ENCODE measurements around the gene NHSL1.
A peak's percentile ranks its signal among the peaks of the same experiment; 100 is the strongest.

The NHSL1 gene

DNA sequence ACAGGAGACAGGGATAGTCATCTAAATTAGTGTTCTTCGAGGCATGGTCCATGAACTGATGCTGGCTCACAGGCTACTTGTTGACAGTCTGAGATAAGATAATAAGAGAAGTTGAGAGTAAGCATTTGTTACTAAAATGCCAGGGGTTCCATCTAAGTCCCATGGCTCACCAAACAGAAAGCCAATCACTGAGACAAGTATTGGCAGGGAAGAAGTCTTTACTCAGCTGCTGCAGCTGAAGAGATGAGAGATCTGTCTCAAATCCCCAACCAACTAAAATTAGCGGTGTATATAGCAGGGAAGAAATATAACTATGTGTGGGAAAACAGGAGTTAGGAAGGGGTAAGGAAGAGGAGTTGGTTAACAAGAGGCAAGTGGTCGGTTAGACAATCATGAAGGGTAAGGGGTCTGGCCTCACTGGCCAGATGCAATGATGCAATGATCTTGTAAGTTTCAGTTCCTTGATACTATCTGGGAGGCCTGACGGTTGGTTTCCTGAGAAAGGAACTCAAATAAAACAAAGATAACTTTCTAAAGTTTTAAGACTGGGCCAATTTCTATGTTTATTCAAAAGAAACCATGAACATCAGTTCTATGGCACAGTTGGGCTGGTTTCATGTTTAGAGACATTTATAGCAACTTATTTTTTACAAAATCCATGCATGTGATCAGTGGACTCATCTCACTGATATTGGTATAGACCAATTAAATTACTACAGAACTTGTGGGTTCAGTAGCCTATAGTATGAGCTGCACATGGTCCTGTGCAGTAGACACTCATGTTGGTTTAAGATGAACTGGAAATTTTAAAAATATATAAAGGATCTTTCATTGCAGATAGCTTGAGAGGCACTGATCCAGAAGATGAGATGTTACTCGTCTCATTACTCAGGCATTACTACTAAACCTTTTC lies 105.2 kb downstream of the NHSL1 start:
- H3K4me2 ChIP-seq (ENCODE audit: low read length), result peak overlapping the region; percentile 36
- H3K27me3 ChIP-seq (ENCODE audit: control insufficient read depth, low read length), result no peaks in the 10 kb centered on the region; the same call in 1 of the 2 replicates
- no peak overlapping the region for H3K4me3 ChIP-seq (ENCODE audit: low read length)
- TF ChIP-seq, protein P1, sequence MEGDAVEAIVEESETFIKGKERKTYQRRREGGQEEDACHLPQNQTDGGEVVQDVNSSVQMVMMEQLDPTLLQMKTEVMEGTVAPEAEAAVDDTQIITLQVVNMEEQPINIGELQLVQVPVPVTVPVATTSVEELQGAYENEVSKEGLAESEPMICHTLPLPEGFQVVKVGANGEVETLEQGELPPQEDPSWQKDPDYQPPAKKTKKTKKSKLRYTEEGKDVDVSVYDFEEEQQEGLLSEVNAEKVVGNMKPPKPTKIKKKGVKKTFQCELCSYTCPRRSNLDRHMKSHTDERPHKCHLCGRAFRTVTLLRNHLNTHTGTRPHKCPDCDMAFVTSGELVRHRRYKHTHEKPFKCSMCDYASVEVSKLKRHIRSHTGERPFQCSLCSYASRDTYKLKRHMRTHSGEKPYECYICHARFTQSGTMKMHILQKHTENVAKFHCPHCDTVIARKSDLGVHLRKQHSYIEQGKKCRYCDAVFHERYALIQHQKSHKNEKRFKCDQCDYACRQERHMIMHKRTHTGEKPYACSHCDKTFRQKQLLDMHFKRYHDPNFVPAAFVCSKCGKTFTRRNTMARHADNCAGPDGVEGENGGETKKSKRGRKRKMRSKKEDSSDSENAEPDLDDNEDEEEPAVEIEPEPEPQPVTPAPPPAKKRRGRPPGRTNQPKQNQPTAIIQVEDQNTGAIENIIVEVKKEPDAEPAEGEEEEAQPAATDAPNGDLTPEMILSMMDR (IDR thresholded peaks at IDR 0.05; ENCODE audit: low read depth, low read length, poor library complexity, severe bottlenecking), result no peak
- TF ChIP-seq EZH2phosphoT487 (IDR thresholded peaks at IDR 0.05; ENCODE audit: borderline replicate concordance, low read length), result no peak
- no peak overlapping the region for H3K27ac ChIP-seq (ENCODE audit: low read depth, low read length)
- H3K9me3 ChIP-seq (ENCODE audit: control insufficient read depth, insufficient read depth, low read length), result no peaks in the 10 kb centered on the region
- H4K20me1 ChIP-seq (ENCODE audit: control insufficient read depth, insufficient read depth, low read depth, low read length), result no peaks in the 10 kb centered on the region
- no peaks in the 10 kb centered on the region for H3K79me2 ChIP-seq (ENCODE audit: control insufficient read depth, low read length)
- no peaks in the 10 kb centered on the region for H3K9me2 ChIP-seq (replicated peaks; ENCODE audit: control insufficient read depth, low read length)
- H3F3A ChIP-seq (ENCODE audit: control insufficient read depth, insufficient read depth), result no peaks in the 10 kb centered on the region
- peaks cover 21% of the 10 kb centered on the region for H3K4me1 ChIP-seq (ENCODE audit: control insufficient read depth, low read length)
- no peaks in the 10 kb centered on the region for H3K36me3 ChIP-seq (ENCODE audit: control insufficient read depth, low read length)

GRCh38 chr6:138389551-138389950 lies 109.7 kb downstream of the NHSL1 start:
- no peak for TF ChIP-seq EZH2phosphoT487 (IDR thresholded peaks at IDR 0.05; ENCODE audit: borderline replicate concordance, low read length)
- Histone ChIP-seq H3K79me2 (ENCODE audit: control insufficient read depth, low read length) (no peaks in the 10 kb centered on the region), H3K9me3 (ENCODE audit: control insufficient read depth, insufficient read depth, low read length) (no peaks in the 10 kb centered on the region), H3K4me3 (ENCODE audit: low read length) (no peak overlapping the region), H3K9me2 (replicated peaks; ENCODE audit: control insufficient read depth, low read length) (no peaks in the 10 kb centered on the region), H4K20me1 (ENCODE audit: control insufficient read depth, insufficient read depth, low read depth, low read length) (no peaks in the 10 kb centered on the region), H3K36me3 (ENCODE audit: control insufficient read depth, low read length) (no peaks in the 10 kb centered on the region), H3K4me2 (ENCODE audit: low read length) (no peak overlapping the region), H3K4me1 (ENCODE audit: control insufficient read depth, low read length) (peaks cover 9% of the 10 kb centered on the region), H3K27ac (ENCODE audit: low read depth, low read length) (no peak overlapping the region), H3F3A (ENCODE audit: control insufficient read depth, insufficient read depth) (no peaks in the 10 kb centered on the region), H3K27me3 (ENCODE audit: control insufficient read depth, low read length) (no peaks in the 10 kb centered on the region; the same call in 1 of the 2 replicates)

GRCh38 chr6:138387577-138388368 lies 111.5 kb downstream of the NHSL1 start:
- Histone ChIP-seq H3K4me2 (ENCODE audit: low read length) (no peak overlapping the region), H3K27ac (ENCODE audit: low read depth, low read length) (no peak overlapping the region)

More at GRCh38 chr6:138387577-138388368, 111.5 kb downstream of the NHSL1 start:
- Histone ChIP-seq H4K20me1 (ENCODE audit: control insufficient read depth, insufficient read depth, low read depth, low read length) (no peaks in the 10 kb centered on the region), H3F3A (ENCODE audit: control insufficient read depth, insufficient read depth) (no peaks in the 10 kb centered on the region), H3K79me2 (ENCODE audit: control insufficient read depth, low read length) (no peaks in the 10 kb centered on the region), H3K27me3 (ENCODE audit: control insufficient read depth, low read length) (no peaks in the 10 kb centered on the region; the same call in 1 of the 2 replicates), H3K9me3 (ENCODE audit: control insufficient read depth, insufficient read depth, low read length) (no peaks in the 10 kb centered on the region), H3K9me2 (replicated peaks; ENCODE audit: control insufficient read depth, low read length) (no peaks in the 10 kb centered on the region), H3K4me1 (ENCODE audit: control insufficient read depth, low read length) (no peaks in the 10 kb centered on the region), H3K4me3 (ENCODE audit: low read length) (no peak overlapping the region), H3K36me3 (ENCODE audit: control insufficient read depth, low read length) (no peaks in the 10 kb centered on the region)
- no peak for TF ChIP-seq EZH2phosphoT487 (IDR thresholded peaks at IDR 0.05; ENCODE audit: borderline replicate concordance, low read length)
- TF ChIP-seq, protein P1 (IDR thresholded peaks at IDR 0.05; ENCODE audit: low read depth, low read length, poor library complexity, severe bottlenecking), result no peak
